ENCODE measurements around the gene C6orf118. TPM values are rescaled to one million over a fixed set of nuclear protein-coding genes. Genes with fewer than 3 reads are reported as not detected.

Gene C6orf118
- total RNA-seq (not detected), polyA plus RNA-seq (not detected)

DNA sequence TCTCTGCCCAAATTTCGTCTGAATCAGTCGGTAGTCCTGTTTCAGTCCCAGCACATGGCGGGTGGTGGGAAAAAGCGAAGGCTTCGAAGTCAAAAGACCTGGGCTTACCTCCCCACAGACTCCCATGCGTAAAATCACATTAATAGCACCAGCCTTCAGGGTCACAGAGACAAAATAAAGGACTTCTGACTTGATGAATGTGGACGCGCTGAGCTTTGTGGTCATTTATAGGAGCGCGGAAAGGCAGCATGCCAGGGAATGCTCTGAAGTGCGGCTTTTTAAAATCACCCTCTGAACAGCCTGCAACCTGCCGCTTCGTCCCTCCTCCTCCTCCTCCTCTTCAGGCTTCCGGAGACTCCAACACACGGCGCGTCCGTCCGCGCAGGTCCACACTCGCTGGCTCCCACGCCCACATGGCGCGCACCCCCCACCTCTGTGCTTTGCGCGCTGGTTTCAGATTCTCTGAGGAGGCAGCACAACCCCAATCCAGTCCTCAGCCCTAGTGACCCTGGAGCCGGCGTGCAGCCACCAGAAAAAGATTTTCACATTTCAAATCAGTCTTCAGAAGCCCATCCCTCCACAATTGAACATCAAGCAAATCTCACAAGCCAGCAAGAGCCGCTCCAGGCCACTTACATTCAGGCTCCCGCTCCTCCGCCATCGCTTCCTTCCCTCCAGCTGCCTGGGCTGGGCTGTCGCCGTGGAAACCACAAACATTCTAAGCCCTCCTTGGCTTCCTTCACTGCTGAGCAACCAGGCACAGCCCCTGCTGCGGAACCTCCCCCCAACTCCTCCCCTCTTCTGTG, at the start of gene C6orf118:
C6orf118 (minus strand) TSS at position 680 of the 806 bp plus-strand sequence; CDS start at position 661, 19 bp downstream.
- Histone ChIP-seq H3K27me3 (ENCODE audit: control insufficient read depth, insufficient read depth, low read length) (no peaks in the 10 kb centered on the region), H3K4me3 (ENCODE audit: low read depth, low read length) (no peak within 1 kb of the TSS), H3K36me3 (ENCODE audit: control insufficient read depth, insufficient read depth, low read length) (no peaks in the 10 kb centered on the region), H3K4me1 (ENCODE audit: control insufficient read depth, insufficient read depth, low read length, poor library complexity, severe bottlenecking) (no peaks in the 10 kb centered on the region), H3K9me3 (ENCODE audit: control insufficient read depth in 2 of 2, low read length in 2 of 2) (no peaks in the 10 kb centered on the region), H3K27ac (ENCODE audit: insufficient read depth, low read length, poor library complexity, severe bottlenecking) (no peak within 1 kb of the TSS)
- ATAC-seq (ENCODE audit: low read depth in 2 of 2) (no peak), DNase-seq (no peak)
- Mint-ChIP-seq H3K27me3 (no peaks in the 10 kb centered on the region), H3K9me3 (peaks cover 0 to 4% (median 0%) of the 10 kb centered on the region in 7 donors), H3K4me1 (peaks cover 0 to 5% (median 0%) of the 10 kb centered on the region in 4 donors), H3K27ac (no peak within 1 kb of the TSS), H3K4me3 (peak within 1 kb of the TSS in 1 of 4 donors; percentile 28), H3K36me3 (no peaks in the 10 kb centered on the region)

DNA sequence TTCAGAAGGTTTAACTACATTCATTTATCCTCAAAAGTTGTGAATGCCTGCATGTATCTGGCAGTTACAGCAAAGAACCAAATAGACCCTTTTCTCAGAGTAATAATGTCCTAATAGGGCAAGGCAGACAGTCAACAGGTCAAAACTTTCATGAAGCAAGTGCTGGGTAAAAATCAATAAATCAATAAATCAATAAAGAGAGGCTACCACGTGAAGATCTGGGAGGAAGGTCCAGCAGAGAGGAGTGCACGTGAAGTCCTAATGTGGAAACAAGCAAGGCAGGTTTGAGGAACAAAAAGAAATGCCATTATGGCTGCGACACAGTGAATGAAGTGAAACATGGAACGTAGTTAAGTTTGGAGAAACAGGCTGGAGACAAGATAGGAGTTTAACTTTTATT, 36.3 kb upstream of the C6orf118 start:
- Mint-ChIP-seq H3K4me1 (no peaks in the 10 kb centered on the region), H3K36me3 (no peaks in the 10 kb centered on the region), H3K9me3 (peaks cover 0 to 24% (median 10%) of the 10 kb centered on the region in 7 donors), H3K27ac (no peak overlapping the region), H3K4me3 (no peak overlapping the region), H3K27me3 (no peaks in the 10 kb centered on the region)
- no peak overlapping the region for H3K27ac ChIP-seq (ENCODE audit: insufficient read depth, low read length, poor library complexity, severe bottlenecking)
- no peak for DNase-seq
- H3K9me3 ChIP-seq (ENCODE audit: control insufficient read depth in 2 of 2, low read length in 2 of 2) = peaks cover 0 to 6% of the 10 kb centered on the region in 2 experiments
- no peaks in the 10 kb centered on the region for H3K36me3 ChIP-seq (ENCODE audit: control insufficient read depth, insufficient read depth, low read length)
- H3K4me3 ChIP-seq (ENCODE audit: low read depth, low read length) = no peak overlapping the region
- ATAC-seq (ENCODE audit: low read depth in 2 of 2) = no peak
- no peaks in the 10 kb centered on the region for H3K4me1 ChIP-seq (ENCODE audit: control insufficient read depth, insufficient read depth, low read length, poor library complexity, severe bottlenecking)
- H3K27me3 ChIP-seq (ENCODE audit: control insufficient read depth, insufficient read depth, low read length) = no peaks in the 10 kb centered on the region

DNA sequence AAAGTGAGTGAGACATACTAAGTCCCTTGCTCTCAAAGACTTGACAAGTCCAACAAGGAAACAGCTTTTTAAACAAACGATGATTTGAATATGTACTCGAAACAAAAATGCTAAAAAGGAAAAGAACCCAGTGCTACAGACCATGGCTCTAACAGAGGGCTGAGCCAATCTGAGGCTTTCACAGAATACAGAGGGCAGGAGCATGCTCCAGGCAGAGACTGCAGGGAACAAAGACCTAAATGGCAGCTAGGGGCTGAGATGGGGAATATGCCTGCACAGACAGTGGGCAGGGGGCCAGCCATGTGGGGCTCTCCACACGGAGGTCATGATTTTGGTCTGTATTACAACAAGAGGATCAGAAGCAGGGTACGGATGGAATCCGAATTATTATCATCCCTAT, 31.1 kb upstream of the C6orf118 start:
- Histone ChIP-seq H3K4me1 (ENCODE audit: control insufficient read depth, insufficient read depth, low read length, poor library complexity, severe bottlenecking) (no peaks in the 10 kb centered on the region), H3K9me3 (ENCODE audit: control insufficient read depth in 2 of 2, low read length in 2 of 2) (no peaks in the 10 kb centered on the region), H3K27ac (ENCODE audit: insufficient read depth, low read length, poor library complexity, severe bottlenecking) (no peak overlapping the region), H3K36me3 (ENCODE audit: control insufficient read depth, insufficient read depth, low read length) (no peaks in the 10 kb centered on the region), H3K27me3 (ENCODE audit: control insufficient read depth, insufficient read depth, low read length) (no peaks in the 10 kb centered on the region), H3K4me3 (ENCODE audit: low read depth, low read length) (no peak overlapping the region)
- H3K4me1 Mint-ChIP-seq = no peaks in the 10 kb centered on the region
- peaks cover under 1 to 12% (median 7%) of the 10 kb centered on the region in 7 donors for H3K9me3 Mint-ChIP-seq
- no peaks in the 10 kb centered on the region for H3K36me3 Mint-ChIP-seq
- ATAC-seq (ENCODE audit: low read depth in 2 of 2) (no peak), DNase-seq (no peak)
- no peak overlapping the region for H3K27ac Mint-ChIP-seq
- no peak overlapping the region for H3K4me3 Mint-ChIP-seq
- no peaks in the 10 kb centered on the region for H3K27me3 Mint-ChIP-seq

DNA sequence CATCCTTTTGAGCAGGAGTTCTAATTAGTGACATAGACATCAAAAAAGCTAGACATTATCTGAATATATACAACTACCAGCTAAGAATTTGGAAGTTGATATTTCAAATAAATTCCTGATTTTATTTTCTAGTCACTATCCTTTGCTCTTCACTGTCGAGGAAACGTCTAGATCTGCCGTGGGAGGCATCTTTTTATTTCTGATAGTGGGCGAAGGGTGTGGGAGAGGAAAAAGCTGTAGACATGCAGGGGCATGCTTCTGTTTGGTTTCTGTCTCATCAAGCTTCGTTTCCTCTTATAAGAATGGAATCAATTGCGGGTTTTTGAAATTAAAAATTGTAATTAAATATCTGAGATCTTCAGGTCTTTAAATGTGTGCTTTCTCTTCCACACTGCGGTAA, 16.2 kb upstream of the C6orf118 start:
- ATAC-seq (ENCODE audit: low read depth in 2 of 2) = no peak
- Histone ChIP-seq H3K4me1 (ENCODE audit: control insufficient read depth, insufficient read depth, low read length, poor library complexity, severe bottlenecking) (no peaks in the 10 kb centered on the region), H3K4me3 (ENCODE audit: low read depth, low read length) (no peak overlapping the region), H3K27ac (ENCODE audit: insufficient read depth, low read length, poor library complexity, severe bottlenecking) (no peak overlapping the region), H3K36me3 (ENCODE audit: control insufficient read depth, insufficient read depth, low read length) (no peaks in the 10 kb centered on the region), H3K9me3 (ENCODE audit: control insufficient read depth in 2 of 2, low read length in 2 of 2) (peaks cover 2 to 11% of the 10 kb centered on the region in 2 experiments), H3K27me3 (ENCODE audit: control insufficient read depth, insufficient read depth, low read length) (no peaks in the 10 kb centered on the region)
- Mint-ChIP-seq H3K36me3 (no peaks in the 10 kb centered on the region), H3K4me1 (no peaks in the 10 kb centered on the region), H3K27ac (no peak overlapping the region), H3K9me3 (peaks cover 0 to 21% (median 16%) of the 10 kb centered on the region in 7 donors), H3K27me3 (no peaks in the 10 kb centered on the region), H3K4me3 (no peak overlapping the region)
- DNase-seq = no peak

DNA sequence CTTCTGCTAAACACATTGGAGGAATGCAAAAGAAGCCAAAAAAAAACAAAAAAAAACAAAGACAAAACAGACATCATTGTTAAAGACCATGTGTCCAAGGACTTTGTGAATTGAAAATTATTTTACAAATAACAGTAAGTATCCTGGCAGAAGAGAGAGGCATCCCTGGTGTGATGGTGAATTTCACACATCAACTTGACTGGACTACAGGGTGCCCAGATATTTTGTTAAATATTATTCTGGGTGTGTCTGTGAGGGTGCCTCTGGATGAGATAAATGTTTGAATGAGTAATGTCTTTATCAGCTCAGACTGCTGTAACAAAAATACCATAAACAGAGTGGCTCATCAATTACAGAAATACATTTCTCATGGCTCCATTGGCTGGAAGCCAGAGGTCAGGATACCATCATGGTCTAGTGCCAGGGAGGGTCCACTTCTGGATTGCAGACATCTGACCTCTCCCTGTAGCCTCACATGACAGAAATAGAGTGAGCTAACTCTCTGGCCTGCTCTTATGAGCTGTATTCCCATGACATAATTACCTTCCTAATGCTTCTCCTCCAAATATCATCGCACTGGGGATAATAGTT, 12.2 kb upstream of the C6orf118 start:
- no peaks in the 10 kb centered on the region for H3K27me3 ChIP-seq (ENCODE audit: control insufficient read depth, insufficient read depth, low read length)
- H3K9me3 ChIP-seq (ENCODE audit: control insufficient read depth in 2 of 2, low read length in 2 of 2) = peaks cover 2 to 13% of the 10 kb centered on the region in 2 experiments
- H3K27me3 Mint-ChIP-seq = no peaks in the 10 kb centered on the region
- no peaks in the 10 kb centered on the region for H3K36me3 Mint-ChIP-seq
- H3K27ac Mint-ChIP-seq = no peak overlapping the region
- H3K36me3 ChIP-seq (ENCODE audit: control insufficient read depth, insufficient read depth, low read length) = no peaks in the 10 kb centered on the region
- H3K9me3 Mint-ChIP-seq = peaks cover 0 to 29% (median 14%) of the 10 kb centered on the region in 7 donors
- H3K4me3 ChIP-seq (ENCODE audit: low read depth, low read length) = no peak overlapping the region
- no peak overlapping the region for H3K4me3 Mint-ChIP-seq
- no peaks in the 10 kb centered on the region for H3K4me1 ChIP-seq (ENCODE audit: control insufficient read depth, insufficient read depth, low read length, poor library complexity, severe bottlenecking)
- DNase-seq (no peak), ATAC-seq (ENCODE audit: low read depth in 2 of 2) (no peak)
- no peaks in the 10 kb centered on the region for H3K4me1 Mint-ChIP-seq
- H3K27ac ChIP-seq (ENCODE audit: insufficient read depth, low read length, poor library complexity, severe bottlenecking) = no peak overlapping the region

DNA sequence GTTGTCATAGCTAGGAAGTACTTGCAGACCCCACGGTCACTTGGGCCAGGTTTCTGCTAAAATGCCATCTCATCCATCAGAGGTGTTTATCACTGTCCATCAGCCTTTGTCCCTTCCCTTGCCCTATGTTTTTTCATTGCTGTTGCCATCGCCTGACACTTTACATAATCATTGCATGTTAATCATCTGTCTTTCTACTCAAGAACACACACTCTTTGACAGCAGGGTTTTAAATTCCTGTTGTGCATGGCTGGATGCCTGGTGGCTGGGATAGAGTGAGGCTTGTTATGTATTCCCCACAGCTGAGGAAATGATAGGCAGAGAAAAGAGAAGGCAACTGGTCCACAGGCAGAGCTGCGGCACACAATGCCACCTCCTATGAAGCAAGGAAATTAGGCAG, 11.7 kb upstream of the C6orf118 start:
- Histone ChIP-seq H3K9me3 (ENCODE audit: control insufficient read depth in 2 of 2, low read length in 2 of 2) (peaks cover 2 to 13% of the 10 kb centered on the region in 2 experiments), H3K27me3 (ENCODE audit: control insufficient read depth, insufficient read depth, low read length) (no peaks in the 10 kb centered on the region), H3K4me3 (ENCODE audit: low read depth, low read length) (no peak overlapping the region), H3K36me3 (ENCODE audit: control insufficient read depth, insufficient read depth, low read length) (no peaks in the 10 kb centered on the region), H3K27ac (ENCODE audit: insufficient read depth, low read length, poor library complexity, severe bottlenecking) (no peak overlapping the region), H3K4me1 (ENCODE audit: control insufficient read depth, insufficient read depth, low read length, poor library complexity, severe bottlenecking) (no peaks in the 10 kb centered on the region)
- DNase-seq (no peak), ATAC-seq (ENCODE audit: low read depth in 2 of 2) (no peak)
- peaks cover 0 to 32% (median 14%) of the 10 kb centered on the region in 7 donors for H3K9me3 Mint-ChIP-seq
- no peaks in the 10 kb centered on the region for H3K36me3 Mint-ChIP-seq
- no peak overlapping the region for H3K27ac Mint-ChIP-seq
- no peak overlapping the region for H3K4me3 Mint-ChIP-seq
- H3K4me1 Mint-ChIP-seq = no peaks in the 10 kb centered on the region
- H3K27me3 Mint-ChIP-seq = no peaks in the 10 kb centered on the region

DNA sequence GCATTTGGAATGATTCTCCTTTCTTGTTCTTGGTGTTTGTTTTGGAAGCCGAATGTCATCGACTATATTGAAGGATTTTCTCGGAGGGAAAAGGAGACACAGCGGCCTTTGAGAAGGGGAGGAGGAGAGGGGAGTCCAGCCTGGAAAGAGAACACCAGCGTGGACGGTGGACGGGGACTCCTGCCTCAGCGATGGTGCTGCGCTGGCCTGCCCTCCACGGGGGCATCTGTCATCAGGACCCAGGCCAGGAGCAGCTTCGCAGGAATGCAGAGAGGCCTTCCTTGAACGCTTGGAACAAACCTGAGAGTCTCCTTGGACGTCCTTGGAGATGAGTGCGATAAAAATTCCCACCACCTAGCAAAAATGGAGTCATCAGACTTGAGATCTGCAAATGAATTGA, 8.3 kb upstream of the C6orf118 start:
- Histone ChIP-seq H3K4me1 (ENCODE audit: control insufficient read depth, insufficient read depth, low read length, poor library complexity, severe bottlenecking) (no peaks in the 10 kb centered on the region), H3K36me3 (ENCODE audit: control insufficient read depth, insufficient read depth, low read length) (no peaks in the 10 kb centered on the region), H3K27me3 (ENCODE audit: control insufficient read depth, insufficient read depth, low read length) (no peaks in the 10 kb centered on the region), H3K4me3 (ENCODE audit: low read depth, low read length) (no peak overlapping the region), H3K27ac (ENCODE audit: insufficient read depth, low read length, poor library complexity, severe bottlenecking) (no peak overlapping the region), H3K9me3 (ENCODE audit: control insufficient read depth in 2 of 2, low read length in 2 of 2) (peaks cover 2 to 9% of the 10 kb centered on the region in 2 experiments)
- H3K27ac Mint-ChIP-seq = no peak overlapping the region
- no peaks in the 10 kb centered on the region for H3K27me3 Mint-ChIP-seq
- H3K9me3 Mint-ChIP-seq = peaks cover 0 to 38% (median 6%) of the 10 kb centered on the region in 7 donors
- H3K4me1 Mint-ChIP-seq = no peaks in the 10 kb centered on the region
- no peak overlapping the region for H3K4me3 Mint-ChIP-seq
- H3K36me3 Mint-ChIP-seq = no peaks in the 10 kb centered on the region
- DNase-seq (no peak), ATAC-seq (ENCODE audit: low read depth in 2 of 2) (no peak)

Data from CD4-positive, CD25-positive, alpha-beta regulatory T cell (primary cell).